B cell (primary cell): ENCODE measurements around the gene CRHR2. TPM values are rescaled to one million over a fixed set of nuclear protein-coding genes. Genes with fewer than 3 reads are reported as not detected.
"Not testable (repeated sequence)": the region's sequence is repeated elsewhere in the genome, so short reads cannot be mapped to it uniquely, and the experiment has no call there.

Experiments
- ATAC-seq: fragments of 200-7000 bp; cut with Tn5 transposase; one replicate; pipeline ENCODE4 v1.10.0; 2021; ENCODE audit warnings: low read depth, mild to moderate bottlenecking, moderate number of reproducible peaks, moderate library complexity
- CTCF ChIA-PET: fragments of 350-600 bp; sonication (Branson Sonifier 250); formaldehyde crosslinking; loops from one replicate; lab custom pipeline; 2021; ENCODE audit warnings: antibody characterized with exemption, inconsistent platforms; lab: Charles Lee
- POLR2A ChIA-PET: fragments of 350-600 bp; sonication (Branson Sonifier 250); formaldehyde crosslinking; loops from one replicate; lab custom pipeline; 2021; ENCODE audit warnings: antibody characterized with exemption; lab: Charles Lee
- DNase-seq: peaks from one replicate; pipeline ENCODE4 v3.0.0; 2013
- H2AFZ ChIP-seq: 2 replicates; pipeline ENCODE4 v1.6.1; 2012; ENCODE audit warnings: mild to moderate bottlenecking, low read depth, low read length; ENCODE audit not compliant: insufficient read depth, poor library complexity, severe bottlenecking
- H3K27ac ChIP-seq, 2 donors: 1 replicate in 1 of 2; 2 replicates in 1 of 2; pipeline ENCODE4 v1.5.1; 2012 to 2013; ENCODE audit warnings: low read length in 2 of 2, mild to moderate bottlenecking in 2 of 2, moderate library complexity in 1 of 2
- H3K27me3 ChIP-seq, 4 experiments: fragments of 200-600 bp in 1 of 4; sonication (generic) in 1 of 4; replicated peaks in 1 of 4; 1 replicate in 2 of 4; 2 replicates in 2 of 4; pipeline versions ENCODE4 v1.6.1 to v1.7.0; 2013 to 2016; ENCODE audit warnings: low read length in 3 of 4, mild to moderate bottlenecking in 2 of 4, mixed read lengths in 1 of 4, moderate library complexity in 1 of 4; ENCODE audit not compliant: insufficient read depth in 4 of 4, control insufficient read depth in 3 of 4; ENCODE audit errors: control extremely low read depth in 1 of 4
- H3K36me3 ChIP-seq, 2 experiments: replicated peaks in 1 of 2; 1 replicate in 1 of 2; 2 replicates in 1 of 2; pipeline versions ENCODE4 v1.6.1 to v1.7.1; 2013; ENCODE audit warnings: low read length in 1 of 2; ENCODE audit not compliant: insufficient read depth in 2 of 2, control insufficient read depth in 1 of 2; ENCODE audit errors: control extremely low read depth in 1 of 2, extremely low read depth in 1 of 2
- H3K4me1 ChIP-seq, 2 donors: fragments of 200-600 bp in 1 of 2; sonication (generic) in 1 of 2; 1 replicate in 1 of 2; 2 replicates in 1 of 2; pipeline versions ENCODE4 v1.5.1 to v1.6.1; 2013 to 2017; ENCODE audit warnings: low read length in 2 of 2; ENCODE audit not compliant: control insufficient read depth in 2 of 2, insufficient read depth in 2 of 2
- H3K4me2 ChIP-seq: replicated peaks from 2 replicates; pipeline ENCODE3; 2012; ENCODE audit warnings: mild to moderate bottlenecking, low read depth, low read length; ENCODE audit not compliant: poor library complexity, severe bottlenecking
- H3K4me3 ChIP-seq, 5 experiments: fragments of 200-600 bp in 1 of 5; sonication (generic) in 1 of 5; 1 replicate in 3 of 5; 2 replicates in 2 of 5; pipeline versions ENCODE4 v1.5.1 to v1.7.0; 2011 to 2016; ENCODE audit warnings: low read length in 4 of 5, mild to moderate bottlenecking in 4 of 5, low read depth in 2 of 5, control low read depth in 1 of 5, moderate library complexity in 1 of 5; ENCODE audit not compliant: insufficient read depth in 1 of 5; ENCODE audit errors: control extremely low read depth in 1 of 5, extremely low read depth in 1 of 5
- H3K79me2 ChIP-seq: fragments of 200-600 bp; sonication (generic); one replicate; pipeline ENCODE4 v1.6.0; 2016; ENCODE audit warnings: low read length; ENCODE audit not compliant: control insufficient read depth, insufficient read depth
- H3K9ac ChIP-seq: fragments of 200-600 bp; sonication (generic); 2 replicates; pipeline ENCODE4 v1.6.1; 2017; ENCODE audit warnings: mild to moderate bottlenecking, low read length, moderate library complexity
- H3K9me3 ChIP-seq, 3 donors: one replicate each; pipeline versions ENCODE4 v1.6.1 to v1.7.1; 2013; ENCODE audit warnings: low read length in 2 of 3; ENCODE audit not compliant: control insufficient read depth in 2 of 3, insufficient read depth in 1 of 3; ENCODE audit errors: control extremely low read depth in 1 of 3
- H4K20me1 ChIP-seq: 2 replicates; pipeline ENCODE4 v1.6.0; 2012; ENCODE audit warnings: mild to moderate bottlenecking, low read length; ENCODE audit not compliant: insufficient read depth, control insufficient read depth, poor library complexity, severe bottlenecking
- H3K27ac Mint-ChIP-seq: one replicate; pipeline ENCODE4 v1.8.0; 2021; ENCODE audit warnings: mixed read lengths
- H3K27me3 Mint-ChIP-seq: one replicate; pipeline ENCODE4 v1.8.0; 2021; ENCODE audit warnings: mixed read lengths
- H3K4me1 Mint-ChIP-seq: one replicate; pipeline ENCODE4 v1.8.0; 2021; ENCODE audit warnings: mixed read lengths
- H3K4me3 Mint-ChIP-seq: one replicate; pipeline ENCODE4 v1.8.0; 2021; ENCODE audit warnings: mixed read lengths
- H3K9me3 Mint-ChIP-seq: one replicate; pipeline ENCODE4 v1.8.0; 2022; ENCODE audit warnings: mixed read lengths; ENCODE audit not compliant: insufficient read depth
- CTCF ChIP-seq: fragments of 200-600 bp; IDR thresholded peaks from one replicate; pipeline ENCODE4 v1.8.0; 2022; ENCODE audit warnings: antibody characterized with exemption, mild to moderate bottlenecking
- EZH2 ChIP-seq: IDR thresholded peaks from 2 replicates; pipeline ENCODE4 v1.6.1; 2012; ENCODE audit warnings: borderline replicate concordance, low read depth, mild to moderate bottlenecking, moderate library complexity, low read length; ENCODE audit not compliant: insufficient read depth, poor library complexity, severe bottlenecking
- WGBS: methylation state at CpG from one replicate; pipeline ENCODE4 v1.1.5; 2013; ENCODE audit warnings: missing lambda C conversion rate; ENCODE audit not compliant: insufficient coverage; 5-methylcytosine and 5-hydroxymethylcytosine counted together
- intact Hi-C: fragments of 100-400 bp; cut with micrococcal nuclease; formaldehyde crosslinking; loops from one replicate; pipeline ENCODE4 v1.10.0; 2022
- polyA plus RNA-seq: library from polyadenylated mRNA; depleted of rRNA; stranded (reverse); fragments of >200 nt; gene quantifications from 2 replicates; pipeline ENCODE4 v1.2.3, GENCODE V29; 2012
- total RNA-seq, 2 donors: library from RNA; stranded (reverse); fragments of 120-200 nt in 1 of 2; gene quantifications; 1 replicate in 1 of 2; 2 replicates in 1 of 2; pipeline versions ENCODE4 v1.2.3 to v1.2.4, GENCODE V29; 2013 to 2022

Gene CRHR2
- total and polyA plus RNA-seq, 2 donors (not counting 1 experiment from before 2014, with no cell fraction given) = not detected

GRCh38 chr7:30721211-30721610 is 39.0 kb upstream of the CRHR2 start:
- Histone ChIP-seq H3K9ac (no peak overlapping the region), H3K79me2 (no peaks in the 10 kb centered on the region), H3K27ac (no peak overlapping the region), H4K20me1 (no peaks in the 10 kb centered on the region), H3K4me2 (no peak overlapping the region), H2AFZ (no peak overlapping the region), H3K9me3 (peaks cover 0 to 22% (median 7%) of the 10 kb centered on the region in 3 donors), H3K4me1 (no peaks in the 10 kb centered on the region), H3K4me3 (no peak overlapping the region), H3K36me3 (no peaks in the 10 kb centered on the region), H3K27me3 (peaks cover 0 to 6% (median 0%) of the 10 kb centered on the region in 4 experiments)
- DNase-seq = no peak
- H3K4me1 Mint-ChIP-seq = peaks cover 4% of the 10 kb centered on the region
- intact Hi-C loops = no loop called here
- TF ChIP-seq CTCF (no peak), EZH2 (no peak)
- ATAC-seq = no peak
- H3K27ac Mint-ChIP-seq = no peak overlapping the region
- H3K4me3 Mint-ChIP-seq = no peak overlapping the region
- ChIA-PET CTCF (interaction anchor here (1.2 kb wide), 1 partner anchor 18 kb away, joined by 3 read pairs; no protein-coding TSS in a partner anchor), POLR2A (no interaction called here)
- peaks cover 18% of the 10 kb centered on the region for H3K9me3 Mint-ChIP-seq
- peaks cover 10% of the 10 kb centered on the region for H3K27me3 Mint-ChIP-seq
- 100% methylated on average over 1 of the region's 1 CpG for WGBS

DNA sequence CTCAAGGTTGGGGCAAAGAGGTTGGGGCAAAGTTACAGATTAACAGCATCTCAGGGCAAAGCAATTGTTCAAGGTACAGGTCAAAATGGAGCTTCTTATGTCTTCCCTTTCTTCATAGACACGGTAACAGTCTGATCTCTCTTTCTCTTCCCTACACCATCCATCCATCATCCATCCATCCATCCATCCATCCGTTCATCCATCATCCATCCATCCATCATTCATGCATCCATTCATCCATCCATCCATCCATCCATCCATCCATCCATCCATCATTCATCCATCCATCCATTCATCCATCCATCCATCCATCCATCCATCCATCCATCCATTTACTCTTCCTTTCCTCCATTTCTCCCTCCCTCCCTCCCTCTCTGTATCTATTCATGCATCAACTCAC is 37.2 kb upstream of the CRHR2 start:
- CTCF ChIA-PET, H4K20me1 ChIP-seq, POLR2A ChIA-PET, H3K36me3 ChIP-seq, H3K79me2 ChIP-seq, H3K4me3 ChIP-seq, H3K4me1 Mint-ChIP-seq, H3K4me2 ChIP-seq, H3K4me3 Mint-ChIP-seq, H2AFZ ChIP-seq, DNase-seq, H3K27ac Mint-ChIP-seq, H3K27me3 ChIP-seq, intact Hi-C loops, ATAC-seq, H3K9ac ChIP-seq, H3K4me1 ChIP-seq, H3K27ac ChIP-seq: not testable (repeated sequence)
- peaks cover 18% of the 10 kb centered on the region for H3K9me3 Mint-ChIP-seq
- H3K9me3 ChIP-seq = peaks cover 0 to 24% (median 7%) of the 10 kb centered on the region in 3 donors
- peaks cover 13% of the 10 kb centered on the region for H3K27me3 Mint-ChIP-seq
- 92% methylated on average over 2 of the region's 2 CpGs for WGBS
